ENCODE results near the gene NR2E1.
A peak's percentile ranks its signal among the peaks of the same experiment; 100 is the strongest.

NR2E1 gene

GRCh38 chr6:108171918-108172516 lies 6.2 kb downstream of the NR2E1 start:
- no peak for DNase-seq

DNA sequence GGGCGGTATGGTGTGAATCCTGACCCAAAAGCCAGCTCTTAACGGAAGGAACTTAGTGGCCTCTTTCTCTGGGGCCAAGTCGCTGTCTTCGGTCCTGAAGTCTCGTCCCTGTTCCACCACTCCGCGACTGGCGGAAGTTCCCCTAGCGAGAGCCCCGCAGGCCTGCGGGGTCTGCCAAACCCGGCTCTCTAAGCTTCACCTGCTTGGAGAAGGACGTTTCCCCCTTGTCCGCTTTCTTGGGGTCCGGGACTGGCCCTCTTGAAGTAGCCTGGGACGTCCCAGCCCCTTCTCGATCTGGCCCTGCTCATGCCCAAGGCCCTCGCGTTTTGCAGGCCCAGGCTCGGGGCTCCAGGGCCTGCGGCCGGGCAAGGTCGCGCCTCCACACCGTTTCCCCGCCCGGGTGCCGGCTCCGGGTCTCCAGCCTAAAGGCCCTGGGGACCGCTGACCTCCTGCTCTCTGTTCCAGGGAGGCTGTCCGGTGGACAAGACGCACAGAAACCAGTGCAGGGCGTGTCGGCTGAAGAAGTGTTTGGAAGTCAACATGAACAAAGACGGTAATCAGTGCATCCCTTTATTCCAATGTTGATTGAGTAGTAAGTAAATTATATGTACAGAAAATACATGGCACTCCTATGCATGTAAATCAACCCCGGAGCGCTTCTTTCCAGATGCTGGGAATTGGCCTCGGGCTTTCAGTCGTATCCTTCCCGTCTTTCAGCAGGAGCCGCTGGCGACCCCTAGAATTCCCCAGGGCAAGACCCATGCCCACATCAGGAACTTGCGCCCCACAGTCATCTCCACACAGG lies 8.8 kb downstream of the NR2E1 start:
- DNase-seq = peak; percentile 88

GRCh38 chr6:108175176-108175591 lies 9.4 kb downstream of the NR2E1 start:
- DNase-seq = no peak

GRCh38 chr6:108175592-108176279 lies 9.9 kb downstream of the NR2E1 start:
- DNase-seq = peak; percentile 39

- DNase-seq = peak; percentile 20
Observed at GRCh38 chr6:108176281-108177089, 10.7 kb downstream of the NR2E1 start.

GRCh38 chr6:108179741-108180140 lies 13.9 kb downstream of the NR2E1 start:
- DNase-seq = no peak

- no peak for DNase-seq
Observed at GRCh38 chr6:108180266-108180665, 14.4 kb downstream of the NR2E1 start.

- DNase-seq = no peak
Observed at GRCh38 chr6:108180776-108181175, 15.0 kb downstream of the NR2E1 start.

- DNase-seq = no peak
Observed at GRCh38 chr6:108186226-108186625, 20.4 kb downstream of the NR2E1 start.

DNA sequence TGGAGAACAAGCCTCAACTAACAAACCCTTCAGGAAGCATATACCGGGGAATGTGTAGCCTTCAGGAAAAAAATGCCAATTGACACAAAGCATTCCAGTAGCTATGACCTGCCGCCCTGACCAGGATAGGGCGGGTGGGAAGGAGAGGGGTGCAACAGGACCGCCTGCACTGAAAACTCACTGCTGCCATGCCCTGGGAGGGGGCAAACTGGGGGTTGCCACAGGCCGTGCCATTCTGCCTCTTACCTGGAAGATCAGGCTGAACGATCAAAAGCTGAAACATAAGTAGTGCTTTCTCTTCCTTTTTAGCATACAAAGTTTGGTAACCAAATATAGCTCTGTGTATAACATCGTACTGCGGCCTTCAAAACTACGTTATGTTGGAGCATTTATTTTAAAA lies 21.7 kb downstream of the NR2E1 start:
- DNase-seq = no peak

DNA sequence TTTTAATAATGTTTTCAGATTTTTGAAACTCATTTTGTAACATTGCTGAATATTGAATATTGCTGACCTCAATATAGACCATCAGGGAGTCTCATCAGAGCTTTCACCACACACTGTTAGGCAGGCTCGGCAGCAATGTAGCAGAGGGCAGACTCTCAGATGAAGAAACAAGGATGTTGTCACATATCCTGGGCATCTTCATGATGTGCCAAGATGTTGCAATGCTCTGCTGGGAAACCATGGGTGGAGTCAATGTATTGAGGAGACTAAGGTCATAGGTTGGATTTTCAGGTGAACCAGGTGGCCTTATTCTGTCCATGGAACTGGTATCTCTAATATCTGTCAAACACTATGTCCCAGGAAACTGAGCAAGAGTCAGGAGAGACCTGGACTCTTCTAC lies 27.3 kb downstream of the NR2E1 start:
- no peak for DNase-seq

DNA sequence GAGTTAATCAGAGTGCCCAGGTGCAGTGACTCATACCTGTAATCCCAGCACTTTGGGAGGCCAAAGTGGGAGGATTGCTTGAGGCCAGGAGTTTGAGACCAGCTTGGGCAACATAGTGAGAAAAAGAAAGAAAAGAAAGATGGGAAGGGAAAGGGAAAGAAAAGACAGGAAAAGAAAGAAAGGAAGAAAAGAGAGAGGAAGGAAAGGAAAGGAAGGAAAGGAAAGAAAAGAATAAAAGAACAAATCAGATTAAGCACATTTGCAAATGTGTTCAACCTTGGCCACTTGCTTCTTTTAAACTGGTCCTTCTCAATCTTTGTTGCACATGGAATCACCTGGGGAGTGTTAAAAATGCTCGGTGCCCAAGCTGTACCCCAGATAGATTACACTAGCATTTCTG lies 28.0 kb downstream of the NR2E1 start:
- DNase-seq = no peak

GRCh38 chr6:108194503-108194902 lies 28.7 kb downstream of the NR2E1 start:
- no peak for DNase-seq

- no peak for DNase-seq
Observed at GRCh38 chr6:108195209-108195608, 29.4 kb downstream of the NR2E1 start.

GRCh38 chr6:108198761-108199498 lies 33.1 kb downstream of the NR2E1 start:
- DNase-seq = no peak

DNA sequence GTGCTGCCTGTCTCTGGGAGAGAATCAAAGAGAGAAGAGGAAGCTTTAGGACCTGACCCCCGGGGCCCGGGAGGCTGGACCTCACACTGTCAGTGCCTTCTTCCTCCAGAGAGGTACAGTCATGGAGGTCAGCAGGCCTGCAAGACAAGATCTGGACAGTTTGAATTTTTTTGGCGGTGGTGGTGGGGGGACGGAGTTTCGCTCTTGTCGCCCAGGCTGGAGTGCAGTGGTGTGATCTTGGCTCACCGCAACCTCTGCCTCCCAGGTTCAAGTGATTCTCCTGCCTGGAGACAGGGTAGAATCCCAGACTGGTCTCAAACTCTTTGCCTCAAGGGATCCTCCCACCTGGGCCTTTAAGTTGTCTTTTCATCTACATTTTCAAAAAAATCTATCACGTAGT lies 34.4 kb downstream of the NR2E1 start:
- no peak for DNase-seq

GRCh38 chr6:108200631-108201030 lies 34.8 kb downstream of the NR2E1 start:
- DNase-seq = no peak

- no peak for DNase-seq
Observed at GRCh38 chr6:108203189-108204112, 37.6 kb downstream of the NR2E1 start.

GRCh38 chr6:108207013-108207412 lies 41.2 kb downstream of the NR2E1 start:
- peak; percentile 12 for DNase-seq

DNA sequence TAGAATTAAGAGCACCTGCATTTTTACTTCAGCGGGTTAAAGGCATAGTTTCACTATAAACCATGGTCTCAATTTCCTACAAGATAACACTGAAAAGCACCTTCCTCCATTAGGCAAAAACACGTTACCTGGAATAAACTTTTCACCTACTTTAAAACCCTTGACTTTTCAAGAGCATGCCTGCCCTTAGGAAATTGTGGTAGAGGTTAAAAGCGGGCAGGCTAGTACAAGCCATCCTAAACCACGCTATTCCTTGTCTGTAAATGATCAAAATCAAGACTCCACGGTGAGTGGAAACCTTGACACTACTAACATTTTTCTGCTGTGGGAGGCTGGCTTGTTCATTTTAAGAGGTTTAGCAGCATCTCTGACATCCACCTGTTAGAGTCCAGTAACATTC lies 43.9 kb downstream of the NR2E1 start:
- DNase-seq = no peak

DNA sequence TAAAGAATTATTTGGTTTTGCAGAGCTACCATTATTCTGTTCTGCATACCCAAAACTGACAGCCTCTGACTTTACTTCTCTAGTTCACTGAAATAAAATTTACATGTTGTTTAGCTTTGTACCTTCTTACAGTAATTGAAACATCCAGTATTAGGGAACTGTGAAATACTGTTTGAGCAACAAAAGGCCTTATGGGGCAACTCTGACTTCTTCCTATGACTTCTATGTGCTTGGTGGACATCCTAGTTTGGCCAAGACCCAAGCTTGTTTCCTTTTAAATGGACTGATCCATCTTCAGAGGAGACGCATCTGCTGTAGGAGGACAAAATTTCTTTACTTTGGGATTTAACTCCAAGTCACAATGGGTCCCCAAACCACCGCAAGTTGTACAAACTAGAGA lies 44.7 kb downstream of the NR2E1 start:
- DNase-seq = no peak
